ENCODE data around the gene KCNIP1. TPM values are rescaled to one million over a fixed set of nuclear protein-coding genes. Genes with fewer than 3 reads are reported as not detected.

The KCNIP1 gene
- polyA plus RNA-seq, 1 donor (not counting 4 experiments of a cell fraction or from before 2014, with no cell fraction given), result not detected

- Histone ChIP-seq H4K20me1 (ENCODE audit: control insufficient read depth, extremely low read depth, insufficient read depth, low read length) (no peaks in the 10 kb centered on the region), H3K9me3 (ENCODE audit: control insufficient read depth, low read depth, low read length) (no peaks in the 10 kb centered on the region), H3K9ac (ENCODE audit: control insufficient read depth, extremely low read depth, insufficient read depth, low read length) (no peak overlapping the region), H3K79me2 (ENCODE audit: control insufficient read depth, insufficient read depth, low read length) (no peaks in the 10 kb centered on the region), H2AFZ (ENCODE audit: control insufficient read depth, low read length) (no peak overlapping the region), H3K36me3 (ENCODE audit: control insufficient read depth in 2 of 2, extremely low read depth in 1 of 2, insufficient read depth in 2 of 2, low read length in 2 of 2) (no peaks in the 10 kb centered on the region), H3K4me1 (ENCODE audit: control insufficient read depth, extremely low read depth, insufficient read depth, low read length) (peaks cover 4% of the 10 kb centered on the region), H3K27ac (ENCODE audit: control insufficient read depth, insufficient read depth, low read length) (no peak overlapping the region), H3K27me3 (ENCODE audit: control insufficient read depth, extremely low read depth, insufficient read depth, low read length) (no peaks in the 10 kb centered on the region), H3K4me3 (ENCODE audit: control insufficient read depth in 2 of 3, extremely low read depth in 1 of 3, insufficient read depth in 2 of 3, low read depth in 1 of 3, low read length in 3 of 3) (no peak overlapping the region), H3K4me2 (ENCODE audit: control insufficient read depth, extremely low read depth, insufficient read depth, low read depth, low read length) (no peak overlapping the region), H3K9me1 (ENCODE audit: control insufficient read depth, extremely low read depth, insufficient read depth, low read length) (no peaks in the 10 kb centered on the region)
- dilution Hi-C loops (cut with MboI; ENCODE audit: extremely low pct_ligation_motif_present, low sequenced_read_pairs), result no loop called here
- FAIRE-seq, result no peak
- TF ChIP-seq CTCF (optimal IDR thresholded peaks at IDR 0.05 in 1 of 3, IDR thresholded peaks at IDR 0.05 in 1 of 3, conservative IDR thresholded peaks at IDR 0.05 in 1 of 3; ENCODE audit: extremely low read depth in 1 of 3, insufficient read depth in 2 of 3, low read length in 3 of 3) (peak; percentile 84 to 88 (median 87)), EZH2 (IDR thresholded peaks at IDR 0.05; ENCODE audit: low read length) (no peak)
- DNase-seq (ENCODE audit: low read depth, low spot score), result no peak
Measured at GRCh38 chr5:170638454-170639220, 134.8 kb downstream of the KCNIP1 start.

GRCh38 chr5:170639221-170639925, 135.6 kb downstream of the KCNIP1 start:
- no peaks in the 10 kb centered on the region for H3K79me2 ChIP-seq (ENCODE audit: control insufficient read depth, insufficient read depth, low read length)
- H3K4me2 ChIP-seq (ENCODE audit: control insufficient read depth, extremely low read depth, insufficient read depth, low read depth, low read length), result no peak overlapping the region
- no peak for FAIRE-seq
- H3K9me1 ChIP-seq (ENCODE audit: control insufficient read depth, extremely low read depth, insufficient read depth, low read length), result no peaks in the 10 kb centered on the region
- no peak for DNase-seq (ENCODE audit: low read depth, low spot score)
- H2AFZ ChIP-seq (ENCODE audit: control insufficient read depth, low read length), result no peak overlapping the region
- no peak overlapping the region for H3K9ac ChIP-seq (ENCODE audit: control insufficient read depth, extremely low read depth, insufficient read depth, low read length)
- no peaks in the 10 kb centered on the region for H4K20me1 ChIP-seq (ENCODE audit: control insufficient read depth, extremely low read depth, insufficient read depth, low read length)
- H3K9me3 ChIP-seq (ENCODE audit: control insufficient read depth, low read depth, low read length), result no peaks in the 10 kb centered on the region
- no peak for TF ChIP-seq EZH2 (IDR thresholded peaks at IDR 0.05; ENCODE audit: low read length)
- no peak for TF ChIP-seq CTCF (optimal IDR thresholded peaks at IDR 0.05 in 1 of 3, IDR thresholded peaks at IDR 0.05 in 1 of 3, conservative IDR thresholded peaks at IDR 0.05 in 1 of 3; ENCODE audit: extremely low read depth in 1 of 3, insufficient read depth in 2 of 3, low read length in 3 of 3)
- no peaks in the 10 kb centered on the region for H3K36me3 ChIP-seq (ENCODE audit: control insufficient read depth in 2 of 2, extremely low read depth in 1 of 2, insufficient read depth in 2 of 2, low read length in 2 of 2)
- no peaks in the 10 kb centered on the region for H3K4me1 ChIP-seq (ENCODE audit: control insufficient read depth, extremely low read depth, insufficient read depth, low read length)
- H3K4me3 ChIP-seq (ENCODE audit: control insufficient read depth in 2 of 3, extremely low read depth in 1 of 3, insufficient read depth in 2 of 3, low read depth in 1 of 3, low read length in 3 of 3), result no peak overlapping the region
- H3K27me3 ChIP-seq (ENCODE audit: control insufficient read depth, extremely low read depth, insufficient read depth, low read length), result no peaks in the 10 kb centered on the region
- no peak overlapping the region for H3K27ac ChIP-seq (ENCODE audit: control insufficient read depth, insufficient read depth, low read length)
- dilution Hi-C loops (cut with MboI; ENCODE audit: extremely low pct_ligation_motif_present, low sequenced_read_pairs), result no loop called here

Measured in keratinocyte (primary cell).